ENCODE measurements around the gene UBAP1. TPM values are rescaled to one million over a fixed set of nuclear protein-coding genes. Genes with fewer than 3 reads are reported as not detected.

Gene UBAP1
- total RNA-seq = 26.5 and 39.0 TPM in 2 replicates

DNA sequence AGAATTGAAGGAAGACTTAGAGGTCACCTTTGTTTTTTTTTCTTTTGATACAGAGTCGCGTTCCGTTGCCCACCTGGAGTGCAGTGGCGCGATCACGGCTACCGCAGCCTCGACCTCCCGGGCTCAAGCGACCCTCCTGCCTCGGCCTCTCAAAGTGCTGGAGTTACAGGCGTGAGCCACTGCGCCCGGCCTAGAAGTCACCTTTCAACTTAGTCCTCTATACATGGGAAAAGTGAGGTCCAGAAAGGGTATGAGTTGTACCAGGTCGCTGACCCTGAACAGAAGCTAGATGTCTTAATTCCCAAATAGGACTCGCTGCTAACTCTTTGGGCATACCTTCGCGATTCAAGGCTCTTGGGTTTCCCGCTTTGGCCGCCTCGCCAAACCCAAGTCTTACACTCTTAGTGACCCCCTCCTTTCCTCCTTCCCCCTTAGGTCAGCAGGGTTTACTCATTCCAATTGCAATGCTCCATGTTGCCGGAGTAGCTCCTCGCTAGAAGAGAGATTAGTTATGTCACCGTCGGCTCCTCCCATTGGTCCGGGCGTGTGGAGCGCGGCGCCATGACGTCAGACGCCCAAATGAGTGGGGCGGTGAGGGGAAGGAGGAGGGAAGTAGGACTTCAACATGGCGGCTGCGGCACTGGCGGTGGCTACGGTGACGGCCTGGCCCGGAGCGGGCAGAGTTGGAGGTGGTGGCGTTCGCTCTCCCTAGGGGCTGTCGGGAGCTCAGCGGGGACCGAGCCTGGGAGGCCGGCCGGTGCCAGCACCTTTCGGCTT, at the start of gene UBAP1:
Gene UBAP1 (plus strand): TSS at position 608 of the 777 bp plus-strand sequence. CDS start 41,872 bp downstream, outside the sequence.

Other genes starting within 250 kb of the UBAP1 start
- gene UBAP2, start 130.2 kb upstream of the UBAP1 start, total RNA-seq = 16.2 and 19.6 TPM in 2 replicates
- gene DCAF12, start 52.3 kb upstream of the UBAP1 start, total RNA-seq = 9.4 and 11.5 TPM in 2 replicates
- 0.50 and 3.2 TPM in 2 replicates for gene KIF24, start 150.2 kb downstream of the UBAP1 start, total RNA-seq
- 35.1 and 35.5 TPM in 2 replicates for gene NUDT2, start 150.5 kb downstream of the UBAP1 start, total RNA-seq
- 1.2 and 1.9 TPM in 2 replicates for gene MYORG, start 197.9 kb downstream of the UBAP1 start, total RNA-seq

All from smooth muscle cell of trachea (primary cell).